Measurements from ENCODE around the gene SYCP1. TPM values are rescaled to one million over a fixed set of nuclear protein-coding genes. Genes with fewer than 3 reads are reported as not detected.

The SYCP1 gene
- total and polyA plus RNA-seq, 2 of the 8 experiments (the other 6 are each of a cell fraction or from before 2014, with no cell fraction given): 0.11 to 0.26 TPM

DNA sequence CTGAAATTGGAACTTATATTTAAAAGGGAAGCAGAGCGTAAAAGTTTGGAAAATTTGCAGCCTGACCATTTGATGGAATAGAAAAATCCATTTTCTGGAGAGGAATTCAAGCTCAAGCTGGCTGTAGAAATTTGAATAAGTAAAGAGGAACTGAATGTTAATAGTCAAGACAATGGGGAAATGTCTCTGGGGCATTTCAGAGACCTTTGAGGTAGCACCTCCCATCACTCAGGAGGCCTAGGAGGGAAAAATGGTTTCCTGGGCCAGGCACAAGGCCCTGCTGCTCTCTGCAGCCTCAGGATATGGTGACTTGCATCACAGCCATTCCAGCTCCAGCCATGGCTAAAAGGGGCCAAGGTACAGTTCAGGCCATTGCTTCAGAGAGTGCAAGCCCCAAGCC is 157.3 kb downstream of the SYCP1 start:
- no peak overlapping the region for H2AK5ac ChIP-seq (ENCODE audit: low read depth, low read length)
- H4K5ac ChIP-seq (ENCODE audit: insufficient read length, low read depth, low read length): no peak overlapping the region
- no peak overlapping the region for H3K4ac ChIP-seq (replicated peaks; ENCODE audit: insufficient read length, low read depth, low read length)
- H3K14ac ChIP-seq (ENCODE audit: insufficient read length): no peak overlapping the region
- H3K79me1 ChIP-seq (ENCODE audit: low read depth, low read length): no peaks in the 10 kb centered on the region
- H3K79me2 ChIP-seq (ENCODE audit: control insufficient read depth in 1 of 2, insufficient read depth in 2 of 2, low read length in 2 of 2): no peaks in the 10 kb centered on the region
- ChIA-PET CTCF (ENCODE audit: partially characterized antibody) (interaction anchor here (0.6 to 2.9 kb wide), 4 partner anchors 13 to 642 kb away, joined by 3 to 8 read pairs (median 4); no protein-coding TSS in a partner anchor), POLR2A (ENCODE audit: partially characterized antibody) (no interaction called here)
- H3K4me2 ChIP-seq (ENCODE audit: insufficient read depth in 1 of 2, low read depth in 2 of 2, low read length in 2 of 2): no peak overlapping the region
- H2BK5ac ChIP-seq (ENCODE audit: low read depth, low read length): no peak overlapping the region
- no peaks in the 10 kb centered on the region for H3K27me3 ChIP-seq (replicated peaks in 1 of 4; ENCODE audit: control insufficient read depth in 3 of 4, extremely low read depth in 1 of 4, insufficient read depth in 3 of 4, low read length in 3 of 4)
- no peak overlapping the region for H2BK15ac ChIP-seq (ENCODE audit: low read length)
- H3K56ac ChIP-seq (replicated peaks; ENCODE audit: insufficient read length, low read depth, low read length): no peak overlapping the region
- H4K8ac ChIP-seq (ENCODE audit: extremely low read depth, insufficient read depth, low read length): no peak overlapping the region; the same call in 1 of the 2 replicates
- H3K4me3 ChIP-seq (ENCODE audit: extremely low read depth in 1 of 4, insufficient read depth in 2 of 4, low read depth in 3 of 4, low read length in 4 of 4): no peak overlapping the region
- H2BK20ac ChIP-seq (ENCODE audit: low read length): no peak overlapping the region
- H4K20me1 ChIP-seq (replicated peaks in 1 of 2; ENCODE audit: control insufficient read depth in 1 of 2, insufficient read depth in 2 of 2, low read length in 2 of 2): no peaks in the 10 kb centered on the region
- H3K23ac ChIP-seq (ENCODE audit: insufficient read length): no peak overlapping the region
- WGBS, 2 experiments (ENCODE audit: extremely low coverage in 1 of 2, insufficient coverage in 1 of 2, insufficient read length in 1 of 2, insufficient replicate concordance in 2 of 2, low coverage in 1 of 2, low lambda C conversion rate in 2 of 2, missing lambda C conversion rate in 1 of 2): 100% methylated on average over 1 of the region's 1 CpG; no CpG with 5 or more reads in 1 of the 2 experiments
- H3K9ac ChIP-seq (replicated peaks in 1 of 4; ENCODE audit: extremely low read depth in 1 of 4, low read depth in 3 of 4, low read length in 3 of 4): no peak overlapping the region
- no peak overlapping the region for H4K91ac ChIP-seq (replicated peaks; ENCODE audit: insufficient read length, low read length)
- no peaks in the 10 kb centered on the region for H3K36me3 ChIP-seq (ENCODE audit: control insufficient read depth in 2 of 4, insufficient read depth in 4 of 4, low read length in 3 of 4)
- no peaks in the 10 kb centered on the region for H3K4me1 ChIP-seq (replicated peaks in 1 of 4; ENCODE audit: control insufficient read depth in 3 of 4, insufficient read depth in 4 of 4, low read length in 3 of 4)
- H3K27ac ChIP-seq (ENCODE audit: low read depth, low read length): no peak overlapping the region
- no peak overlapping the region for H3K18ac ChIP-seq (ENCODE audit: extremely low read depth, low read length)
- FAIRE-seq (no peak), DNase-seq (ENCODE audit: low read depth in 1 of 2, low spot score in 2 of 2) (no peak)
- no peak overlapping the region for H2BK120ac ChIP-seq (replicated peaks; ENCODE audit: low read depth, low read length)
- H3K23me2 ChIP-seq (ENCODE audit: low read depth, low read length): no peaks in the 10 kb centered on the region
- no peak overlapping the region for H2AFZ ChIP-seq (ENCODE audit: low read length)
- H3K9me3 ChIP-seq (ENCODE audit: insufficient read depth in 2 of 2, low read depth in 1 of 2, low read length in 1 of 2): no peaks in the 10 kb centered on the region
- H2BK12ac ChIP-seq (ENCODE audit: low read depth, low read length): no peak overlapping the region
- no peak for TF ChIP-seq NANOG (IDR thresholded peaks at IDR 0.05; ENCODE audit: insufficient read depth, low read depth, low read length, poor library complexity, severe bottlenecking)
